Prostate gland (tissue), 2 donors: ENCODE measurements around the gene POLDIP3. TPM values are rescaled to one million over a fixed set of nuclear protein-coding genes. Genes with fewer than 3 reads are reported as not detected.
"Not testable (repeated sequence)": the region's sequence is repeated elsewhere in the genome, so short reads cannot be mapped to it uniquely, and the experiment has no call there.

Experiments
- DNase-seq: peaks from one replicate; pipeline ENCODE4 v3.0.0-alpha.2; 2019; ENCODE audit warnings: low spot score
- H3K27ac ChIP-seq, 2 donors: fragments of 200-600 bp; sonication (generic); 2 replicates each; pipeline ENCODE4 v1.5.1; 2017 to 2019
- H3K27me3 ChIP-seq: fragments of 200-600 bp; sonication (generic); replicated peaks from 2 replicates; pipeline ENCODE4 v1.5.1; 2019; ENCODE audit not compliant: insufficient read depth
- H3K36me3 ChIP-seq, 2 donors: fragments of 200-600 bp; sonication (generic); 1 replicate in 1 of 2; 2 replicates in 1 of 2; pipeline versions ENCODE4 v1.5.1 to v1.8.1; 2017 to 2019
- H3K4me1 ChIP-seq: fragments of 200-600 bp; sonication (generic); replicated peaks from 2 replicates; pipeline ENCODE4 v1.5.1; 2019
- H3K4me3 ChIP-seq, 2 donors: fragments of 200-600 bp; sonication (generic); 2 replicates each; pipeline ENCODE4 v1.5.1; 2017 to 2019
- H3K9me3 ChIP-seq: fragments of 200-600 bp; sonication (generic); 2 replicates; pipeline ENCODE4 v1.5.1; 2017
- POLR2A ChIP-seq: fragments of 450-650 bp; IDR thresholded peaks from one replicate; pipeline ENCODE4 v1.6.1; 2016; ENCODE audit warnings: antibody characterized with exemption, mild to moderate bottlenecking
- POLR2AphosphoS5 ChIP-seq: sonication (generic); formaldehyde crosslinking; IDR thresholded peaks from one replicate; pipeline ENCODE4 v1.6.1; 2017; ENCODE audit warnings: antibody characterized with exemption
- WGBS: methylation state at CpG from one replicate; pipeline ENCODE4 v1.1.5; 2018; 5-methylcytosine and 5-hydroxymethylcytosine counted together
- intact Hi-C: fragments of 100-400 bp; cut with DNase I; formaldehyde crosslinking; loops from one replicate; pipeline ENCODE4 v1.14.2; 2022
- small RNA-seq, 2 donors: library from RNA; depleted of rRNA; stranded (forward); fragments of <200 nt; gene quantifications; one replicate each; pipeline ENCODE3, GENCODE V24; 2016
- total RNA-seq, 2 donors: library from RNA; depleted of rRNA; stranded (reverse); fragments of >200 nt; gene quantifications; one replicate each; pipeline ENCODE4 v1.1.0, GENCODE V29; 2016

The POLDIP3 gene
- total RNA-seq, 2 donors from 2014 or later: 46.4 to 62.6 TPM

- peak; percentile 68 for TF ChIP-seq POLR2AphosphoS5
- WGBS: 24% methylated on average over 11 of the region's 11 CpGs
- H3K36me3 ChIP-seq, H3K4me1 ChIP-seq, H3K9me3 ChIP-seq, H3K4me3 ChIP-seq, H3K27me3 ChIP-seq, DNase-seq, intact Hi-C loops: not testable (repeated sequence)
- H3K27ac ChIP-seq: peak overlapping the region; percentile 80 to 87
These were observed 75.4 kb downstream of the POLDIP3 start for GRCh38 chr22:42539236-42539771.

GRCh38 chr22:42537199-42537831 lies 77.4 kb downstream of the POLDIP3 start:
- WGBS: 58% methylated on average over 9 of the region's 14 CpGs
- H3K4me1 ChIP-seq, H3K36me3 ChIP-seq, DNase-seq, H3K4me3 ChIP-seq, H3K27me3 ChIP-seq, H3K9me3 ChIP-seq, intact Hi-C loops: not testable (repeated sequence)
- peak overlapping the region; percentile 80 to 87 for H3K27ac ChIP-seq

GRCh38 chr22:42536634-42537033 lies 78.0 kb downstream of the POLDIP3 start:
- peak overlapping the region; percentile 80 to 87 for H3K27ac ChIP-seq
- H3K4me1 ChIP-seq, H3K9me3 ChIP-seq, intact Hi-C loops, H3K36me3 ChIP-seq, DNase-seq, H3K27me3 ChIP-seq, H3K4me3 ChIP-seq: not testable (repeated sequence)
- 96% methylated on average over 18 of the region's 18 CpGs for WGBS

- no peak for DNase-seq
- 85% methylated on average over 7 of the region's 7 CpGs for WGBS
- no peaks in the 10 kb centered on the region for H3K9me3 ChIP-seq
- TF ChIP-seq POLR2A (no peak), POLR2AphosphoS5 (no peak)
- no peaks in the 10 kb centered on the region for H3K36me3 ChIP-seq
- H3K4me3 ChIP-seq: no peak overlapping the region
- H3K27me3 ChIP-seq: no peaks in the 10 kb centered on the region
- intact Hi-C loops: no loop called here
- peak overlapping the region; percentile 80 to 87 for H3K27ac ChIP-seq
- H3K4me1 ChIP-seq: peaks cover 4% of the 10 kb centered on the region
These were observed 78.5 kb downstream of the POLDIP3 start for GRCh38 chr22:42536166-42536565.

- DNase-seq, H3K4me3 ChIP-seq, H3K4me1 ChIP-seq, intact Hi-C loops, H3K9me3 ChIP-seq, H3K27me3 ChIP-seq, H3K36me3 ChIP-seq, H3K27ac ChIP-seq: not testable (repeated sequence)
- 48% methylated on average over 4 of the region's 14 CpGs for whole genome bisulfite sequencing
These were observed 79.5 kb downstream of the POLDIP3 start for GRCh38 chr22:42535082-42535731.

Small RNA genes lying within 50 kb of the gene (small RNA-seq; reads per million reads assigned to genes)
- gene RN7SKP80: 0 reads per million in 2 donors
- gene RNU6-513P: 0 reads per million in 2 donors

Other genes starting within 250 kb of the POLDIP3 start
- 1 to 10 TPM in 1 of 2 donors, under 1 TPM in 1; 0.36 to 2.4 TPM for gene NFAM1, start 182.5 kb downstream of the POLDIP3 start, total RNA-seq
- 10 to 100 TPM; 32.4 to 41.5 TPM for gene RRP7A, start 95.1 kb downstream of the POLDIP3 start, total RNA-seq
- 10 to 100 TPM; 10.2 to 54.7 TPM for gene SERHL2, start 60.9 kb downstream of the POLDIP3 start, total RNA-seq
- not detected for gene ATP5MGL, start 25.7 kb upstream of the POLDIP3 start, total RNA-seq
- 100 to 1,000 TPM; 125 to 455 TPM for gene CYB5R3, start 34.5 kb upstream of the POLDIP3 start, total RNA-seq
- gene A4GALT, start 106.0 kb upstream of the POLDIP3 start, total RNA-seq: 10 to 100 TPM; 34.7 to 40.0 TPM
- gene ARFGAP3, start 242.4 kb upstream of the POLDIP3 start, total RNA-seq: 100 to 1,000 TPM in 1 of 2 donors, 10 to 100 TPM in 1; 92.9 to 127 TPM